HEK293T (cell line): Measurements from ENCODE around the gene TGM2.

Experiments
- BHLHE40 ChIP-seq: fragments of 450-650 bp; IDR thresholded peaks from 2 replicates; pipeline ENCODE4 v1.6.1; 2016; ENCODE audit warnings: mild to moderate bottlenecking, moderate library complexity, borderline replicate concordance
- FOXA1 ChIP-seq: fragments of 450-650 bp; IDR thresholded peaks from 2 replicates; pipeline ENCODE4 v1.6.1; 2016; ENCODE audit warnings: mild to moderate bottlenecking
- HDGF ChIP-seq: fragments of 450-650 bp; IDR thresholded peaks from 2 replicates; pipeline ENCODE4 v1.6.1; 2017; ENCODE audit warnings: antibody characterized with exemption, borderline replicate concordance
- SP1 ChIP-seq: fragments of 450-650 bp; IDR thresholded peaks from 2 replicates; pipeline ENCODE4 v1.6.1; 2017
- SUZ12 ChIP-seq: fragments of 450-650 bp; IDR thresholded peaks from 2 replicates; pipeline ENCODE4 v1.6.1; 2016; ENCODE audit warnings: mild to moderate bottlenecking
- TARDBP ChIP-seq: fragments of 450-650 bp; IDR thresholded peaks from 2 replicates; pipeline ENCODE4 v1.6.1; 2016

DNA sequence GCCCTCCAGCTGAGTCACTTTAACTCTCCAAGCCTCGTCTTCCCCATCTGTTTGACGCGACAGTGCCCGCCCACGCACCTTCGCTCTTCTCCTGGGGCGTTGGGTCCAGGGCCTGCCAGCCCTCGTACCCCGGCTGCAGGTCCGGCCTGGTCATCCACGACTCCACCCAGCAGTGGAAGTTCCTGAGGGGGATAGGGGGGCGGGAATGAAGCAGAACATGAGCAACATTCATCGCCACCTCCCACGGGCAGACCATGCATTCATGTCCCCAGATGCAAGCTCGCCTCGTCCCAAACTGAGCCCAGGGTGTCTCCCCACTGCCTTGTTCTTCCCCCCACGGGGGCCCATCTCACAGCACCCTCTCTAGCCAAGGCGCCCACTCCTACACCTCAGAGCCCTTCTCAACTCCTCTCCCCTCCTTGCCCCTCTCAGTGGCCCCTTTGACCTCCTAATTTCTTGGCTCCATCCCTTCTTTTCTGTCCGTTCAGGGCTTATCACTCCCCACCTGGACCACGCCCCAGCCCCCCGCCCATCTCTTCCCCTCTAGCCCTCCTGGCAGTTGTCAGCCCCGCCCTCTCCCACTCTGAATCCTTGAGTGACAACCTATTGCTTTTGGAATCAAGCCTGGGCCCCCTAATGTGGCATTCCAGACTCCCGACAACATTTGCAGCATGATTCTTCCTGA is 23.7 kb downstream of the TGM2 start:
- TF ChIP-seq SUZ12 (no peak), TARDBP (no peak), HDGF (no peak), FOXA1 (no peak), BHLHE40 (no peak), SP1 (no peak)
